GM23338 (cell line): ENCODE data around the gene SPNS3. TPM values are rescaled to one million over a fixed set of nuclear protein-coding genes. Genes with fewer than 3 reads are reported as not detected.

Experiments
- ATAC-seq: fragments of 200-7000 bp; cut with Tn5 transposase; 3 replicates; pipeline ENCODE4 v1.9.1; 2020
- DNase-seq: peaks from one replicate; pipeline ENCODE4 v3.0.0-alpha.2; 2015; ENCODE audit warnings: low spot score
- H2AFZ ChIP-seq: fragments of 200-600 bp; sonication (generic); 2 replicates; pipeline ENCODE4 v1.8.0; 2016; ENCODE audit warnings: antibody characterized with exemption, mild to moderate bottlenecking, moderate library complexity
- H3F3A ChIP-seq: fragments of 200-600 bp; sonication (generic); replicated peaks from 2 replicates; pipeline ENCODE4 v1.8.0; 2017; ENCODE audit warnings: antibody characterized with exemption, mixed run types, low read depth
- H3K27ac ChIP-seq: fragments of 200-600 bp; sonication (generic); 2 replicates; pipeline ENCODE4 v1.6.1; 2016; ENCODE audit warnings: low read depth
- H3K27me3 ChIP-seq: fragments of 200-600 bp; sonication (generic); 2 replicates; pipeline ENCODE4 v1.8.0; 2016; ENCODE audit warnings: mild to moderate bottlenecking, mixed run types, moderate library complexity; ENCODE audit not compliant: insufficient read depth
- H3K36me3 ChIP-seq: fragments of 200-600 bp; sonication (generic); 2 replicates; pipeline ENCODE4 v1.8.0; 2016; ENCODE audit warnings: mild to moderate bottlenecking; ENCODE audit not compliant: insufficient read depth
- H3K4me1 ChIP-seq: fragments of 200-600 bp; sonication (generic); 2 replicates; pipeline ENCODE4 v1.8.0; 2016; ENCODE audit warnings: mild to moderate bottlenecking, moderate library complexity; ENCODE audit not compliant: insufficient read depth
- H3K4me2 ChIP-seq: fragments of 200-600 bp; sonication (generic); 2 replicates; pipeline ENCODE4 v1.7.1; 2017; ENCODE audit warnings: mixed run types
- H3K4me3 ChIP-seq: fragments of 200-600 bp; sonication (generic); 2 replicates; pipeline ENCODE4 v1.6.1; 2016; ENCODE audit warnings: mixed run types
- H3K79me2 ChIP-seq: fragments of 200-600 bp; sonication (generic); replicated peaks from 2 replicates; pipeline ENCODE4 v1.8.0; 2017; ENCODE audit warnings: mild to moderate bottlenecking; ENCODE audit not compliant: insufficient read depth
- H3K9me2 ChIP-seq: fragments of 200-600 bp; sonication (generic); 2 replicates; pipeline ENCODE4 v1.8.0; 2017; ENCODE audit not compliant: insufficient read depth
- H4K20me1 ChIP-seq: fragments of 200-600 bp; sonication (generic); replicated peaks from 2 replicates; pipeline ENCODE4 v1.8.0; 2017; ENCODE audit warnings: mild to moderate bottlenecking; ENCODE audit not compliant: insufficient read depth
- H3K27ac Mint-ChIP-seq: 2 replicates; pipeline ENCODE4 v1.8.0; 2020; ENCODE audit warnings: inconsistent platforms, mild to moderate bottlenecking, moderate library complexity, mixed read lengths
- H3K27me3 Mint-ChIP-seq: 3 replicates; pipeline ENCODE4 v1.8.0; 2022; ENCODE audit warnings: low read depth, mild to moderate bottlenecking, moderate library complexity, mixed read lengths, inconsistent platforms; ENCODE audit not compliant: insufficient read depth, poor library complexity
- H3K36me3 Mint-ChIP-seq: 3 replicates; pipeline ENCODE4 v1.8.0; 2021; ENCODE audit warnings: low read depth, mild to moderate bottlenecking, inconsistent platforms, moderate library complexity, mixed read lengths
- H3K4me1 Mint-ChIP-seq: 3 replicates; pipeline ENCODE4 v1.8.0; 2020; ENCODE audit warnings: mild to moderate bottlenecking, inconsistent platforms, mixed read lengths
- H3K4me3 Mint-ChIP-seq: 3 replicates; pipeline ENCODE4 v1.8.0; 2021; ENCODE audit warnings: moderate library complexity, mild to moderate bottlenecking, inconsistent platforms, mixed read lengths
- H3K9me3 Mint-ChIP-seq: 3 replicates; pipeline ENCODE4 v1.8.0; 2020; ENCODE audit warnings: moderate library complexity, mild to moderate bottlenecking, inconsistent platforms, mixed read lengths
- polyA plus RNA-seq: library from polyadenylated mRNA; unstranded; fragments of >200 nt; fragmentation: Nextera tagmentation; extraction: Ambion mirVana; gene quantifications from 2 replicates; pipeline ENCODE4 v1.2.1, GENCODE V29; 2016
- total RNA-seq: library from RNA; depleted of rRNA; stranded (reverse); fragments of >200 nt; shearing (Covaris generic); gene quantifications from 2 replicates; pipeline ENCODE4 v1.2.3, GENCODE V29; 2014
- TF ChIP-seq, protein P1 (sequence below): fragments of 250-450 bp; sonication (Bioruptor Pico); IDR thresholded peaks from 2 replicates; pipeline ENCODE4 v1.5.0; 2020; ENCODE audit warnings: mild to moderate bottlenecking, moderate library complexity
- TF ChIP-seq, protein P2 (sequence below): IDR thresholded peaks from one replicate; pipeline ENCODE4 v1.6.1; 2018; ENCODE audit warnings: antibody characterized with exemption; ENCODE audit not compliant: unreplicated experiment

Gene SPNS3
- total and polyA plus RNA-seq, 2 experiments from 2014 or later, result not detected

DNA sequence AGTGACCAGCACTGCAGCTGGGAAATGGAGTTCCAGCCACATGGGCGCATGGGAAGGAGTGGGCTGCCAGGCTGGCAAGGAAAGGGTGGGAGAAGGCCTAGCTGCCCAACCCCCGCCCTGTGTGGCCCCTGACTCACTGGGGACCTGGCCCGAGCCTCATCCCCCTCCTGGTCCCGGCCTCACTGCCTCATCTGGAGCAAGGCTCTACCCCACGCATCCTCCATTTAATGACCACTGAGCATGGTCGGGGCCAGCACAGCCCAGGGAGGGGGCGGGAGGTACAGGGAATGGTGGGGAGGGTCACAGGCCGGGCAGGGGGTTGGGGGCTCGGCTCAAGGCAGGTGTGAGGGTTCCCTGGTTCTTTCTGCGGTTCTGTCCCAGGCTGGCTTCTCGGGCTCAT, 81.0 kb downstream of the SPNS3 start:
- Histone ChIP-seq H4K20me1 (no peaks in the 10 kb centered on the region), H3K79me2 (no peaks in the 10 kb centered on the region), H3K27me3 (no peaks in the 10 kb centered on the region), H3K4me3 (no peak overlapping the region), H3K4me1 (no peaks in the 10 kb centered on the region), H3K9me2 (no peaks in the 10 kb centered on the region), H3K4me2 (no peak overlapping the region), H3F3A (no peaks in the 10 kb centered on the region), H2AFZ (no peak overlapping the region), H3K36me3 (no peaks in the 10 kb centered on the region), H3K27ac (no peak overlapping the region)
- no peaks in the 10 kb centered on the region; the same call in 2 of the 3 replicates for H3K36me3 Mint-ChIP-seq
- no peak overlapping the region for H3K4me3 Mint-ChIP-seq
- H3K27ac Mint-ChIP-seq, result no peak overlapping the region; the same call in 1 of the 2 replicates
- H3K27me3 Mint-ChIP-seq, result peaks cover 10% of the 10 kb centered on the region
- TF ChIP-seq, protein P1, sequence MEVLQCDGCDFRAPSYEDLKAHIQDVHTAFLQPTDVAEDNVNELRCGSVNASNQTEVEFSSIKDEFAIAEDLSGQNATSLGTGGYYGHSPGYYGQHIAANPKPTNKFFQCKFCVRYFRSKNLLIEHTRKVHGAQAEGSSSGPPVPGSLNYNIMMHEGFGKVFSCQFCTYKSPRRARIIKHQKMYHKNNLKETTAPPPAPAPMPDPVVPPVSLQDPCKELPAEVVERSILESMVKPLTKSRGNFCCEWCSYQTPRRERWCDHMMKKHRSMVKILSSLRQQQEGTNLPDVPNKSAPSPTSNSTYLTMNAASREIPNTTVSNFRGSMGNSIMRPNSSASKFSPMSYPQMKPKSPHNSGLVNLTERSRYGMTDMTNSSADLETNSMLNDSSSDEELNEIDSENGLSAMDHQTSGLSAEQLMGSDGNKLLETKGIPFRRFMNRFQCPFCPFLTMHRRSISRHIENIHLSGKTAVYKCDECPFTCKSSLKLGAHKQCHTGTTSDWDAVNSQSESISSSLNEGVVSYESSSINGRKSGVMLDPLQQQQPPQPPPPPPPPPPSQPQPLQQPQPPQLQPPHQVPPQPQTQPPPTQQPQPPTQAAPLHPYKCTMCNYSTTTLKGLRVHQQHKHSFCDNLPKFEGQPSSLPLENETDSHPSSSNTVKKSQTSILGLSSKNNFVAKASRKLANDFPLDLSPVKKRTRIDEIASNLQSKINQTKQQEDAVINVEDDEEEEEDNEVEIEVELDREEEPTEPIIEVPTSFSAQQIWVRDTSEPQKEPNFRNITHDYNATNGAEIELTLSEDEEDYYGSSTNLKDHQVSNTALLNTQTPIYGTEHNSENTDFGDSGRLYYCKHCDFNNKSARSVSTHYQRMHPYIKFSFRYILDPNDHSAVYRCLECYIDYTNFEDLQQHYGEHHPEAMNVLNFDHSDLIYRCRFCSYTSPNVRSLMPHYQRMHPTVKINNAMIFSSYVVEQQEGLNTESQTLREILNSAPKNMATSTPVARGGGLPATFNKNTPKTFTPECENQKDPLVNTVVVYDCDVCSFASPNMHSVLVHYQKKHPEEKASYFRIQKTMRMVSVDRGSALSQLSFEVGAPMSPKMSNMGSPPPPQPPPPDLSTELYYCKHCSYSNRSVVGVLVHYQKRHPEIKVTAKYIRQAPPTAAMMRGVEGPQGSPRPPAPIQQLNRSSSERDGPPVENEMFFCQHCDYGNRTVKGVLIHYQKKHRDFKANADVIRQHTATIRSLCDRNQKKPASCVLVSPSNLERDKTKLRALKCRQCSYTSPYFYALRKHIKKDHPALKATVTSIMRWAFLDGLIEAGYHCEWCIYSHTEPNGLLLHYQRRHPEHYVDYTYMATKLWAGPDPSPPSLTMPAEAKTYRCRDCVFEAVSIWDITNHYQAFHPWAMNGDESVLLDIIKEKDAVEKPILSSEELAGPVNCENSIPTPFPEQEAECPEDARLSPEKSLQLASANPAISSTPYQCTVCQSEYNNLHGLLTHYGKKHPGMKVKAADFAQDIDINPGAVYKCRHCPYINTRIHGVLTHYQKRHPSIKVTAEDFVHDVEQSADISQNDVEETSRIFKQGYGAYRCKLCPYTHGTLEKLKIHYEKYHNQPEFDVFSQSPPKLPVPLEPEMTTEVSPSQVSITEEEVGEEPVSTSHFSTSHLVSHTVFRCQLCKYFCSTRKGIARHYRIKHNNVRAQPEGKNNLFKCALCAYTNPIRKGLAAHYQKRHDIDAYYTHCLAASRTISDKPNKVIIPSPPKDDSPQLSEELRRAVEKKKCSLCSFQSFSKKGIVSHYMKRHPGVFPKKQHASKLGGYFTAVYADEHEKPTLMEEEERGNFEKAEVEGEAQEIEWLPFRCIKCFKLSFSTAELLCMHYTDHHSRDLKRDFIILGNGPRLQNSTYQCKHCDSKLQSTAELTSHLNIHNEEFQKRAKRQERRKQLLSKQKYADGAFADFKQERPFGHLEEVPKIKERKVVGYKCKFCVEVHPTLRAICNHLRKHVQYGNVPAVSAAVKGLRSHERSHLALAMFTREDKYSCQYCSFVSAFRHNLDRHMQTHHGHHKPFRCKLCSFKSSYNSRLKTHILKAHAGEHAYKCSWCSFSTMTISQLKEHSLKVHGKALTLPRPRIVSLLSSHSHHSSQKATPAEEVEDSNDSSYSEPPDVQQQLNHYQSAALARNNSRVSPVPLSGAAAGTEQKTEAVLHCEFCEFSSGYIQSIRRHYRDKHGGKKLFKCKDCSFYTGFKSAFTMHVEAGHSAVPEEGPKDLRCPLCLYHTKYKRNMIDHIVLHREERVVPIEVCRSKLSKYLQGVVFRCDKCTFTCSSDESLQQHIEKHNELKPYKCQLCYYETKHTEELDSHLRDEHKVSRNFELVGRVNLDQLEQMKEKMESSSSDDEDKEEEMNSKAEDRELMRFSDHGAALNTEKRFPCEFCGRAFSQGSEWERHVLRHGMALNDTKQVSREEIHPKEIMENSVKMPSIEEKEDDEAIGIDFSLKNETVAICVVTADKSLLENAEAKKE (CRISPR knock-in tag), result no peak
- TF ChIP-seq, protein P2, sequence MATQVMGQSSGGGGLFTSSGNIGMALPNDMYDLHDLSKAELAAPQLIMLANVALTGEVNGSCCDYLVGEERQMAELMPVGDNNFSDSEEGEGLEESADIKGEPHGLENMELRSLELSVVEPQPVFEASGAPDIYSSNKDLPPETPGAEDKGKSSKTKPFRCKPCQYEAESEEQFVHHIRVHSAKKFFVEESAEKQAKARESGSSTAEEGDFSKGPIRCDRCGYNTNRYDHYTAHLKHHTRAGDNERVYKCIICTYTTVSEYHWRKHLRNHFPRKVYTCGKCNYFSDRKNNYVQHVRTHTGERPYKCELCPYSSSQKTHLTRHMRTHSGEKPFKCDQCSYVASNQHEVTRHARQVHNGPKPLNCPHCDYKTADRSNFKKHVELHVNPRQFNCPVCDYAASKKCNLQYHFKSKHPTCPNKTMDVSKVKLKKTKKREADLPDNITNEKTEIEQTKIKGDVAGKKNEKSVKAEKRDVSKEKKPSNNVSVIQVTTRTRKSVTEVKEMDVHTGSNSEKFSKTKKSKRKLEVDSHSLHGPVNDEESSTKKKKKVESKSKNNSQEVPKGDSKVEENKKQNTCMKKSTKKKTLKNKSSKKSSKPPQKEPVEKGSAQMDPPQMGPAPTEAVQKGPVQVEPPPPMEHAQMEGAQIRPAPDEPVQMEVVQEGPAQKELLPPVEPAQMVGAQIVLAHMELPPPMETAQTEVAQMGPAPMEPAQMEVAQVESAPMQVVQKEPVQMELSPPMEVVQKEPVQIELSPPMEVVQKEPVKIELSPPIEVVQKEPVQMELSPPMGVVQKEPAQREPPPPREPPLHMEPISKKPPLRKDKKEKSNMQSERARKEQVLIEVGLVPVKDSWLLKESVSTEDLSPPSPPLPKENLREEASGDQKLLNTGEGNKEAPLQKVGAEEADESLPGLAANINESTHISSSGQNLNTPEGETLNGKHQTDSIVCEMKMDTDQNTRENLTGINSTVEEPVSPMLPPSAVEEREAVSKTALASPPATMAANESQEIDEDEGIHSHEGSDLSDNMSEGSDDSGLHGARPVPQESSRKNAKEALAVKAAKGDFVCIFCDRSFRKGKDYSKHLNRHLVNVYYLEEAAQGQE, result no peak
- peaks cover 7% of the 10 kb centered on the region for H3K4me1 Mint-ChIP-seq
- no peaks in the 10 kb centered on the region for H3K9me3 Mint-ChIP-seq
- no peak for DNase-seq
- no peak for ATAC-seq
